ENCODE results near the gene GFER. TPM values are rescaled to one million over a fixed set of nuclear protein-coding genes. Genes with fewer than 3 reads are reported as not detected.

The GFER gene
- total and polyA plus RNA-seq, 10 of the 15 experiments (the other 5 are each of a cell fraction or from before 2014, with no cell fraction given): 2.4 to 57.7 (median 31.3) TPM

GRCh38 chr16:1993731-1994131, 9.7 kb downstream of the GFER start:
- in situ Hi-C loops (cut with MboI): no loop called here
- ChIA-PET CTCF (interaction anchor here (6.5 kb wide), 1 partner anchor 10 kb away, joined by 54 read pairs; no protein-coding TSS in a partner anchor), SMC1A (ENCODE audit: uncharacterized antibody, unreplicated experiment) (no interaction called here), RAD21 (ENCODE audit: unreplicated experiment) (no interaction called here), POLR2A (interaction anchor here (0.5 to 2.7 kb wide), 2 partner anchors 10 to 256 kb away, joined by 10 read pairs; no protein-coding TSS in a partner anchor)
- H3K9me3 ChIP-seq (replicated peaks; ENCODE audit: control insufficient read depth, insufficient read depth, low read length): peaks cover 1% of the 10 kb centered on the region; the same call in 1 of the 3 replicates
- 0% methylated on average over 2 of the region's 2 CpGs for WGBS (ENCODE audit: insufficient coverage, insufficient replicate concordance, low lambda C conversion rate, missing lambda C conversion rate)
- DNase-seq (ENCODE audit: low read depth, low spot score) (no peak), FAIRE-seq (peak; percentile 23), ATAC-seq (no peak)
- no peaks in the 10 kb centered on the region for H3K79me2 ChIP-seq (ENCODE audit: control insufficient read depth, insufficient read depth, low read length)
- H3K4me2 ChIP-seq (ENCODE audit: control insufficient read depth, insufficient read depth): no peak overlapping the region
- H3K9ac ChIP-seq (ENCODE audit: control insufficient read depth, insufficient read depth, low read length): no peak overlapping the region
- H3K4me3 ChIP-seq: no peak overlapping the region
- intact Hi-C loops (cut with micrococcal nuclease; ENCODE audit: unreplicated experiment): no loop called here
- H3K36me3 ChIP-seq (ENCODE audit: control insufficient read depth in 2 of 2, insufficient read depth in 2 of 2, low read length in 1 of 2): peaks cover 3 to 4% of the 10 kb centered on the region in 2 experiments; a peak in 3 of 4 replicates
- H3K27me3 ChIP-seq (replicated peaks in 1 of 2; ENCODE audit: control insufficient read depth in 2 of 2, insufficient read depth in 2 of 2, low read length in 1 of 2): no peaks in the 10 kb centered on the region
- TF ChIP-seq, protein P1, sequence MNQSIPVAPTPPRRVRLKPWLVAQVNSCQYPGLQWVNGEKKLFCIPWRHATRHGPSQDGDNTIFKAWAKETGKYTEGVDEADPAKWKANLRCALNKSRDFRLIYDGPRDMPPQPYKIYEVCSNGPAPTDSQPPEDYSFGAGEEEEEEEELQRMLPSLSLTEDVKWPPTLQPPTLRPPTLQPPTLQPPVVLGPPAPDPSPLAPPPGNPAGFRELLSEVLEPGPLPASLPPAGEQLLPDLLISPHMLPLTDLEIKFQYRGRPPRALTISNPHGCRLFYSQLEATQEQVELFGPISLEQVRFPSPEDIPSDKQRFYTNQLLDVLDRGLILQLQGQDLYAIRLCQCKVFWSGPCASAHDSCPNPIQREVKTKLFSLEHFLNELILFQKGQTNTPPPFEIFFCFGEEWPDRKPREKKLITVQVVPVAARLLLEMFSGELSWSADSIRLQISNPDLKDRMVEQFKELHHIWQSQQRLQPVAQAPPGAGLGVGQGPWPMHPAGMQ (IDR thresholded peaks at IDR 0.05; ENCODE audit: borderline replicate concordance): no peak
- TF ChIP-seq GABPA (IDR thresholded peaks at IDR 0.05; ENCODE audit: low read depth) (no peak), ZNF687 (IDR thresholded peaks at IDR 0.05) (no peak)
- TF ChIP-seq, protein P2, sequence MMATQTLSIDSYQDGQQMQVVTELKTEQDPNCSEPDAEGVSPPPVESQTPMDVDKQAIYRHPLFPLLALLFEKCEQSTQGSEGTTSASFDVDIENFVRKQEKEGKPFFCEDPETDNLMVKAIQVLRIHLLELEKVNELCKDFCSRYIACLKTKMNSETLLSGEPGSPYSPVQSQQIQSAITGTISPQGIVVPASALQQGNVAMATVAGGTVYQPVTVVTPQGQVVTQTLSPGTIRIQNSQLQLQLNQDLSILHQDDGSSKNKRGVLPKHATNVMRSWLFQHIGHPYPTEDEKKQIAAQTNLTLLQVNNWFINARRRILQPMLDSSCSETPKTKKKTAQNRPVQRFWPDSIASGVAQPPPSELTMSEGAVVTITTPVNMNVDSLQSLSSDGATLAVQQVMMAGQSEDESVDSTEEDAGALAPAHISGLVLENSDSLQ (IDR thresholded peaks at IDR 0.05): peak; percentile 83
- H4K20me1 ChIP-seq (ENCODE audit: control insufficient read depth, insufficient read depth): no peaks in the 10 kb centered on the region
- H3K27ac ChIP-seq (ENCODE audit: control insufficient read depth, insufficient read depth): no peak overlapping the region
- H2AFZ ChIP-seq (ENCODE audit: control insufficient read depth, low read depth, low read length): no peak overlapping the region
- peaks cover 26% of the 10 kb centered on the region for H3K4me1 ChIP-seq (ENCODE audit: control insufficient read depth, insufficient read depth, low read length)
- BruUV-seq (replicated peaks): no TSS peak
